HCT116 (cell line): Measurements from ENCODE around the gene ENTREP1. TPM values are rescaled to one million over a fixed set of nuclear protein-coding genes. Genes with fewer than 3 reads are reported as not detected.

Source experiments
- ATAC-seq: fragments of 200-7000 bp; cut with Tn5 transposase; 2 replicates; pipeline ENCODE4 v1.9.1; 2020; ENCODE audit warnings: mild to moderate bottlenecking, moderate library complexity
- BruUV-seq: library from RNA; stranded (reverse); fragments of 400-500 nt; replicated peaks from 2 replicates; lab custom pipeline; 2021; lab: Mats Ljungman, UMichigan
- CTCF ChIA-PET: fragments of 300-600 bp; sonication (Branson Sonifier 250); formaldehyde crosslinking; loops from one replicate; lab custom pipeline; 2021; ENCODE audit warnings: antibody characterized with exemption; lab: Charles Lee
- POLR2A ChIA-PET: fragments of 300-600, 350-600 bp; sonication (Branson Sonifier 250); formaldehyde crosslinking; loops from one replicate; lab custom pipeline; 2021; ENCODE audit warnings: antibody characterized with exemption; lab: Charles Lee
- RAD21 ChIA-PET, 2 experiments: fragments of 300-600 bp; sonication (Branson Sonifier 250); formaldehyde crosslinking; loops; one replicate each; lab custom pipeline; 2023; ENCODE audit warnings: low total read pairs in 2 of 2; ENCODE audit not compliant: uncharacterized antibody in 2 of 2, unreplicated experiment in 2 of 2, low non-redundant PET in 1 of 2; lab: Charles Lee
- DNase-seq: peaks from one replicate; pipeline ENCODE4 v3.0.0-alpha.2; 2010; ENCODE audit warnings: low read depth, low spot score
- H2AFZ ChIP-seq: fragments of 200-600 bp; shearing (Covaris generic), sonication (generic); 2 replicates; pipeline ENCODE4 v1.6.1; 2017; ENCODE audit warnings: low read depth, mixed run types, mixed read lengths, antibody characterized with exemption, low read length; ENCODE audit not compliant: poor library complexity, severe bottlenecking
- H3K27ac ChIP-seq: 2 replicates; pipeline ENCODE4 v1.5.1; 2012; ENCODE audit warnings: low read depth, low read length
- H3K27me3 ChIP-seq: fragments of 200-600 bp; sonication (generic); 2 replicates; pipeline ENCODE4 v1.6.1; 2016; ENCODE audit warnings: mixed run types, low read length, mixed read lengths; ENCODE audit not compliant: insufficient read depth
- H3K36me3 ChIP-seq, 2 experiments: fragments of 200-500 bp in 1 of 2; fragments of 200-600 bp in 1 of 2; sonication (Bioruptor generic) in 1 of 2; sonication (generic) in 1 of 2; 2 replicates each; pipeline versions ENCODE4 v1.5.1 to v1.6.1; 2014 to 2016; ENCODE audit warnings: low read length in 2 of 2, inconsistent platforms in 1 of 2, mixed read lengths in 1 of 2, mixed run types in 1 of 2; ENCODE audit not compliant: insufficient read depth in 2 of 2, control insufficient read depth in 1 of 2
- H3K4me1 ChIP-seq, 2 experiments: fragments of 200-600 bp in 1 of 2; sonication (generic) in 1 of 2; 2 replicates each; pipeline versions ENCODE4 v1.5.1 to v1.6.1; 2012 to 2017; ENCODE audit warnings: low read length in 2 of 2, inconsistent platforms in 1 of 2, mild to moderate bottlenecking in 1 of 2, mixed read lengths in 1 of 2, mixed run types in 1 of 2, moderate library complexity in 1 of 2; ENCODE audit not compliant: insufficient read depth in 2 of 2, control insufficient read depth in 1 of 2
- H3K4me2 ChIP-seq: fragments of 200-600 bp; sonication (generic); 2 replicates; pipeline ENCODE4 v1.6.1; 2017; ENCODE audit warnings: mixed run types, low read length, mixed read lengths
- H3K4me3 ChIP-seq, 2 experiments: fragments of 200-600 bp in 1 of 2; sonication (generic) in 1 of 2; replicated peaks in 1 of 2; 2 replicates each; pipeline ENCODE4 v1.5.1; 2011 to 2016; ENCODE audit warnings: low read length in 2 of 2, control low read depth in 1 of 2, low read depth in 1 of 2, mild to moderate bottlenecking in 1 of 2, mixed read lengths in 1 of 2, mixed run types in 1 of 2
- H3K79me2 ChIP-seq: fragments of 200-600 bp; sonication (generic); 2 replicates; pipeline ENCODE4 v1.6.1; 2017; ENCODE audit warnings: mild to moderate bottlenecking, mixed run types, low read length, moderate library complexity, mixed read lengths; ENCODE audit not compliant: insufficient read depth
- H3K9ac ChIP-seq: fragments of 200-600 bp; sonication (generic); 2 replicates; pipeline ENCODE4 v1.6.1; 2016; ENCODE audit warnings: low read length, mixed read lengths
- H3K9me2 ChIP-seq: fragments of 200-600 bp; sonication (generic), shearing (Covaris generic); 2 replicates; pipeline ENCODE4 v1.6.1; 2017; ENCODE audit warnings: mixed run types, mild to moderate bottlenecking, moderate library complexity; ENCODE audit not compliant: insufficient read depth
- H3K9me3 ChIP-seq, 2 experiments: fragments of 200-500 bp in 1 of 2; fragments of 200-600 bp in 1 of 2; sonication (Bioruptor generic) in 1 of 2; sonication (generic) in 1 of 2; 2 replicates each; pipeline ENCODE4 v1.6.1; 2014 to 2017; ENCODE audit warnings: low read length in 2 of 2, mixed read lengths in 2 of 2, inconsistent platforms in 1 of 2, low read depth in 1 of 2, mild to moderate bottlenecking in 1 of 2, mixed run types in 1 of 2, moderate library complexity in 1 of 2; ENCODE audit not compliant: control insufficient read depth in 1 of 2, insufficient read depth in 1 of 2
- H4K20me1 ChIP-seq: fragments of 200-600 bp; sonication (generic), shearing (Covaris generic); 2 replicates; pipeline ENCODE4 v1.6.1; 2017; ENCODE audit warnings: mixed run types, mild to moderate bottlenecking, moderate library complexity; ENCODE audit not compliant: insufficient read depth
- ATF3 ChIP-seq: IDR thresholded peaks from 2 replicates; pipeline ENCODE4 v1.6.1; 2012
- CEBPB ChIP-seq: IDR thresholded peaks from 2 replicates; pipeline ENCODE4 v1.6.1; 2012; ENCODE audit warnings: low read depth
- ELF1 ChIP-seq: IDR thresholded peaks from 2 replicates; pipeline ENCODE4 v1.6.1; 2012; ENCODE audit warnings: low read depth, borderline replicate concordance
- MAX ChIP-seq: IDR thresholded peaks from 2 replicates; pipeline ENCODE4 v1.6.1; 2012
- RAD21 ChIP-seq: IDR thresholded peaks from 2 replicates; pipeline ENCODE4 v1.6.1; 2012; ENCODE audit warnings: low read depth, mild to moderate bottlenecking
- SRF ChIP-seq: IDR thresholded peaks from 2 replicates; pipeline ENCODE4 v1.6.1; 2012; ENCODE audit warnings: low read depth
- TCF7L2 ChIP-seq: IDR thresholded peaks from 2 replicates; pipeline ENCODE4 v1.7.0; 2011; ENCODE audit warnings: borderline replicate concordance, inconsistent platforms; ENCODE audit not compliant: insufficient read depth, insufficient read length; ENCODE audit errors: extremely low read depth
- ZFX ChIP-seq: fragments of 450-650 bp; IDR thresholded peaks from 2 replicates; pipeline ENCODE4 v1.6.1; 2017
- intact Hi-C: fragments of 100-400 bp; cut with micrococcal nuclease; formaldehyde crosslinking; loops from 2 replicates; pipeline ENCODE4 v1.10.0; 2022
- total RNA-seq: library from RNA; stranded (reverse); gene quantifications from one replicate; pipeline ENCODE4 v1.2.1, GENCODE V29; 2021; ENCODE audit not compliant: unreplicated experiment

ENTREP1 gene
- total RNA-seq, 1 experiment from 2014 or later, result 1.1 TPM

DNA sequence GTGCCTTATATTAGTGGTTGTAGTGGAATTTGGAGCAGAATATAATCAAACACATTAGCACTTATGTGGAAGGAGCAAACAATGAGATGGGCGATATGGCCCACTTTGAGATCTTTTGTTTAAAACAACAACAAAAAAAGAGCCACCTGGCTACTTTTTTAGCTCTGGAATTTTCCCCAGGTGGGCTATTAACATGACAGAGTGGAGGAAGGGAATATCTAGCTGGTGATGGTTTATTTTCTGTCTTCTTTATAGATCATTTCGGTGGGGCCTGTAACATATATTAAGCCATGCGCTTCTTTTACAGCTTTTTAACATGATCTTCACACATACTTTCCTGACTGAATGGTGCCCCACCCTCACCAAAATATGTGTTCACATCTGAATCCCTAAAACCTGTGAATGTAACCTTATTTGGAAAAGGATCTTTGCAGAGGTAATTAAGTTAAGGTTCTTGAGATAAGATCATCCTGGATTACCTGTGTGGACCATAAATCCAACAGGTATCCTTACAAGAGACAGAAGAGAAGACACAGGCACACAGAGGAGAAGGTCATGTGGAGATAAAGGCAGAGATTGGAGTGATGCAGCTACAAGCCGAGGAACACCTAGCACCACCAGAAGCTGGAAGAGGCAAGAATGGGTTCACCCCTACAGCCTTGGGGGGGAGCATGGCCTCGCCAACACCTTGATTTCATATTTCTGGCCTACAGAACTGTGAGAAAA lies 16.6 kb upstream of the ENTREP1 start:
- no peak overlapping the region for H3K4me3 ChIP-seq
- H4K20me1 ChIP-seq, result no peaks in the 10 kb centered on the region
- POLR2A ChIA-PET, result no interaction called here
- H3K9me2 ChIP-seq, result no peaks in the 10 kb centered on the region
- RAD21 ChIA-PET, result no interaction called here
- H3K9ac ChIP-seq, result no peak overlapping the region
- no peak overlapping the region for H3K4me2 ChIP-seq
- no peak overlapping the region for H2AFZ ChIP-seq
- no TSS peak for BruUV-seq
- CTCF ChIA-PET, result interaction anchor here (0.6 kb wide), 1 partner anchor 16 kb away, joined by 4 read pairs; no protein-coding TSS in a partner anchor
- DNase-seq (no peak), ATAC-seq (no peak)
- no peaks in the 10 kb centered on the region for H3K36me3 ChIP-seq
- no peaks in the 10 kb centered on the region for H3K4me1 ChIP-seq
- TF ChIP-seq ELF1, result no peak
- no peak for TF ChIP-seq ZFX
- no peaks in the 10 kb centered on the region for H3K27me3 ChIP-seq
- no peak overlapping the region for H3K27ac ChIP-seq
- peaks cover 0 to 6% of the 10 kb centered on the region in 2 experiments; a peak in 2 of 4 replicates for H3K9me3 ChIP-seq
- intact Hi-C loops, result no loop called here
- H3K79me2 ChIP-seq, result no peaks in the 10 kb centered on the region

GRCh38 chr9:69313175-69313574 lies 11.8 kb upstream of the ENTREP1 start:
- ChIA-PET POLR2A (no interaction called here), CTCF (no interaction called here), RAD21 (no interaction called here)
- H3K36me3 ChIP-seq, result no peaks in the 10 kb centered on the region
- H3K9me3 ChIP-seq, result peaks cover 0 to 11% of the 10 kb centered on the region in 2 experiments; a peak in 2 of 4 replicates
- no peak for TF ChIP-seq RAD21
- TF ChIP-seq CEBPB, result no peak
- no peak for TF ChIP-seq SRF
- TF ChIP-seq ATF3, result no peak
- TF ChIP-seq MAX, result no peak
- TF ChIP-seq TCF7L2, result no peak
- no peaks in the 10 kb centered on the region for H3K79me2 ChIP-seq
- H3K4me1 ChIP-seq, result no peaks in the 10 kb centered on the region
- no peak overlapping the region for H2AFZ ChIP-seq
- no peaks in the 10 kb centered on the region for H3K27me3 ChIP-seq
- no peak overlapping the region for H3K9ac ChIP-seq
- no peak overlapping the region for H3K27ac ChIP-seq
- no TSS peak for BruUV-seq
- no peaks in the 10 kb centered on the region for H3K9me2 ChIP-seq
- intact Hi-C loops, result no loop called here
- no peak overlapping the region for H3K4me2 ChIP-seq
- no peak for DNase-seq
- H3K4me3 ChIP-seq, result no peak overlapping the region
- no peak for ATAC-seq
- H4K20me1 ChIP-seq, result no peaks in the 10 kb centered on the region
